Testis (tissue), 2 donors: ENCODE measurements around the gene EHBP1.

ENCODE experiments used
- CTCF ChIP-seq, 3 experiments: fragments of 450-650 bp in 2 of 3; fragments of 200-600 bp in 1 of 3; sonication (generic) in 1 of 3; IDR thresholded peaks; one replicate each; pipeline ENCODE4 v1.5.1; 2016 to 2019; ENCODE audit warnings: antibody characterized with exemption in 3 of 3, mild to moderate bottlenecking in 2 of 3, moderate library complexity in 1 of 3
- POLR2A ChIP-seq: fragments of 450-650 bp; IDR thresholded peaks from one replicate; pipeline ENCODE4 v1.6.1; 2017; ENCODE audit warnings: antibody characterized with exemption, mild to moderate bottlenecking, moderate library complexity

GRCh38 chr2:62971936-62972335 lies 266.4 kb downstream of the EHBP1 start:
- TF ChIP-seq CTCF (IDR thresholded peaks at IDR 0.05) (no peak), POLR2A (no peak)
